ENCODE results near the gene IL24.
A peak's percentile ranks its signal among the peaks of the same experiment; 100 is the strongest.

The IL24 gene

DNA sequence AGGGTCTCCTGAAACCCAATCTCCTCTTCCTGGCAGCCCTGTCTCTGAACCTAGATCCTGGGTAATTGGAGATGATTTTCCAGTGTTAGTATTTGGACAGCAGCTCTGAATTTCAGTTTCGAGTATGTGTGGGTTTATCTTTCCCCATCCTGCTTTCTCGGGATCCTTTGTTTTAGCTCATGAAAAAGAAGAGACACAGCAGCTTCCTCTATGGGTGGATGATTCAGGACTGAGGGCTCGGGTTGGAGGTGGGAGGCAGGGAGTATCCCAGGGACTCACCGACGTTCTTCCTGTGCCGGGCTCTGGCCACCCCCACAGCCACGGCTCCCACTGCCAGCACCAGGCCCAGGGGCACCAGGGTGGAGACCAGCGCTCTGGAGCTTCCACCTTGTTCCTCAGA lies 34.9 kb downstream of the IL24 start:
- H3K27ac ChIP-seq: no peak overlapping the region
- no peaks in the 10 kb centered on the region for H3K9me3 ChIP-seq (ENCODE audit: severe bottlenecking)
- TF ChIP-seq, protein P1, sequence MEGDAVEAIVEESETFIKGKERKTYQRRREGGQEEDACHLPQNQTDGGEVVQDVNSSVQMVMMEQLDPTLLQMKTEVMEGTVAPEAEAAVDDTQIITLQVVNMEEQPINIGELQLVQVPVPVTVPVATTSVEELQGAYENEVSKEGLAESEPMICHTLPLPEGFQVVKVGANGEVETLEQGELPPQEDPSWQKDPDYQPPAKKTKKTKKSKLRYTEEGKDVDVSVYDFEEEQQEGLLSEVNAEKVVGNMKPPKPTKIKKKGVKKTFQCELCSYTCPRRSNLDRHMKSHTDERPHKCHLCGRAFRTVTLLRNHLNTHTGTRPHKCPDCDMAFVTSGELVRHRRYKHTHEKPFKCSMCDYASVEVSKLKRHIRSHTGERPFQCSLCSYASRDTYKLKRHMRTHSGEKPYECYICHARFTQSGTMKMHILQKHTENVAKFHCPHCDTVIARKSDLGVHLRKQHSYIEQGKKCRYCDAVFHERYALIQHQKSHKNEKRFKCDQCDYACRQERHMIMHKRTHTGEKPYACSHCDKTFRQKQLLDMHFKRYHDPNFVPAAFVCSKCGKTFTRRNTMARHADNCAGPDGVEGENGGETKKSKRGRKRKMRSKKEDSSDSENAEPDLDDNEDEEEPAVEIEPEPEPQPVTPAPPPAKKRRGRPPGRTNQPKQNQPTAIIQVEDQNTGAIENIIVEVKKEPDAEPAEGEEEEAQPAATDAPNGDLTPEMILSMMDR (IDR thresholded peaks at IDR 0.05; ENCODE audit: low read depth, low read length): no peak

DNA sequence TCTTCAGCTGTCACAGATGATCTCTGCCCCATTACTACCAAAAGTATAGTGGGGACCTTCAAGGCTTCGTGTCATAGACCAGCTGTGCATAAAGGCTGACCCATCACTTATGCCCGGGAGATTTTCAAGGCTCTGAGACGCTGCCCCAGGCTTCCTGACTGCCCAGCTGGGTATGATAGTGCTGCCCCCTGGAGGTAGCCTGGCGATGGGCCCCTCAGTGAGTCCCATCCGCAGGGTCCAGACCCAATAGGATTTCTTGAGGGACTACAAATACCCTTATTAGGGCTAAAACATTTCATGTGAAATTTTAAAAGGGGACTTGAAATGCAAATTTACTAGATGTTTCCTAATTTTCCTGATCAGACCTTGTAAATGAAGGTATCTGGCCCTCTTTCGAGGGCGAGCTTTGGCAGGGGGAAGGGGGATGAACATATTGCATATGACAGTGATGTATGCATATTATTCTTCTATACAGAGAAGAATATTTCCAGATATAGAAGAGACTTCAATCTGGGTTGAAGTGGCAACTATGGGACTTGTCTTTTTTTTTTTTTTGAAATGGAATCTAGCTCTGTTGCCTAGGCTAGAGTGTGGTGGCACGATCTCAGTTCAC lies 36.2 kb downstream of the IL24 start:
- H3K27ac ChIP-seq: no peak overlapping the region
- no peak overlapping the region for H3K4me3 ChIP-seq (ENCODE audit: low read depth, low read length)
- TF ChIP-seq, protein P1 (IDR thresholded peaks at IDR 0.05; ENCODE audit: low read depth, low read length): peak; percentile 91
- H3K36me3 ChIP-seq: no peaks in the 10 kb centered on the region
- H3K27me3 ChIP-seq (ENCODE audit: insufficient read depth, low read depth, severe bottlenecking): peaks cover 100% of the 10 kb centered on the region
- DNase-seq: peak; percentile 82
- H3K9me3 ChIP-seq (ENCODE audit: severe bottlenecking): peaks cover 5% of the 10 kb centered on the region

More for the DNA sequence above, 34.9 kb downstream of the IL24 start:
- no peak for DNase-seq
- H3K4me3 ChIP-seq (ENCODE audit: low read depth, low read length): no peak overlapping the region
- H3K27me3 ChIP-seq (ENCODE audit: insufficient read depth, low read depth, severe bottlenecking): peaks cover 100% of the 10 kb centered on the region
- H3K36me3 ChIP-seq: no peaks in the 10 kb centered on the region

DNA sequence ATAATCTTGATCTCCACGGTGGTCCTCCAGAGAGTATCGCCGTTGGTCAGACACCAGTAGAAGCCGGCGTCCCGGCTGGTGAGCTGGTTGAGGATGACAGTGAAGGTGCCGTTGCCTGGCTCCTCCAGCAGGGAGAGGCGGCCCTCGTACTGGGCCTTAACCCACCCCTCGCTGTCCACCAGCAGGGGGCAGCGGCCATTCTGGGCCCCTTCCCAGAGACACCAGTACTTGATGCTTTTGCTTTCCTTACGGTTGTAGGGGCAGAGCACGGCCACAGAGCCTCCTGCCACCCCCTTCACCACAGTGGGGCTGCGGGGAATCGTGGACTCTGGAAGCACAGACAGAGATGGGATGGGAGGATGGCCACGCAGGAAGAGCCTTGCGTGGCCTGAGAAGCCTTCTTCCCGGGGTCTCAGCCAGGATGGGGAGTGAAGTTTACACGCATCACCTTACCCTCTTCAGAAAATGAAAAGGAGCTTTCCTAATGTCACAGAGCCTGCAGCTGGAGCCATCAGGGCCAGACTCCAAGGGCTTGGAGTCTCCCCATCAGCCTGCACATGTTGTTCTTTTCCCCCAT lies 38.3 kb downstream of the IL24 start:
- Histone ChIP-seq H3K4me3 (ENCODE audit: low read depth, low read length) (no peak overlapping the region), H3K36me3 (no peaks in the 10 kb centered on the region), H3K27me3 (ENCODE audit: insufficient read depth, low read depth, severe bottlenecking) (peaks cover 100% of the 10 kb centered on the region), H3K27ac (no peak overlapping the region), H3K9me3 (ENCODE audit: severe bottlenecking) (peaks cover 11% of the 10 kb centered on the region)
- TF ChIP-seq, protein P1 (IDR thresholded peaks at IDR 0.05; ENCODE audit: low read depth, low read length): peak; percentile 97
- peak; percentile 83 for DNase-seq

DNA sequence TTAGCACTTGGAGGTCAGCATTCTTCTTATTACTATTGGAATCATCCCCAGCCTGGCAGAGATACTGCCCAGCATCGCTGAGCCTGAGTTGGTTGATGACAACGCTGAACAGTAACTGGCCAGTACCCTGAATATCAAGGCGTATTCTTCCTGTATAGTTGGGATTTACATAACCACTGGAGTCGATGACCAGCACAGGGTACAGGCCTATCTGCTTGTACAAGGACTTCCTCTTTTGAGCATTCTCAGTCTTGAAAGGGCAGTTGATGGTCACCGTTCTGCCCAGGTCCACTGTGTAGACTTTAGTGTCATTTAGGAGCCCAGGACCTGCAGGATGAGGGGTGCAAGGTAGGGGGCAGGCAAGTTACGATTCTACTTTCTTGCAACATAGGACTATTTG lies 40.2 kb downstream of the IL24 start:
- DNase-seq: no peak
- Histone ChIP-seq H3K27ac (no peak overlapping the region), H3K27me3 (ENCODE audit: insufficient read depth, low read depth, severe bottlenecking) (peaks cover 100% of the 10 kb centered on the region), H3K4me3 (ENCODE audit: low read depth, low read length) (no peak overlapping the region), H3K9me3 (ENCODE audit: severe bottlenecking) (peaks cover 13% of the 10 kb centered on the region), H3K36me3 (no peaks in the 10 kb centered on the region)
- TF ChIP-seq, protein P1 (IDR thresholded peaks at IDR 0.05; ENCODE audit: low read depth, low read length): 0 out of 2 replicates have a peak, but pooled peaks have one; percentile 12

DNA sequence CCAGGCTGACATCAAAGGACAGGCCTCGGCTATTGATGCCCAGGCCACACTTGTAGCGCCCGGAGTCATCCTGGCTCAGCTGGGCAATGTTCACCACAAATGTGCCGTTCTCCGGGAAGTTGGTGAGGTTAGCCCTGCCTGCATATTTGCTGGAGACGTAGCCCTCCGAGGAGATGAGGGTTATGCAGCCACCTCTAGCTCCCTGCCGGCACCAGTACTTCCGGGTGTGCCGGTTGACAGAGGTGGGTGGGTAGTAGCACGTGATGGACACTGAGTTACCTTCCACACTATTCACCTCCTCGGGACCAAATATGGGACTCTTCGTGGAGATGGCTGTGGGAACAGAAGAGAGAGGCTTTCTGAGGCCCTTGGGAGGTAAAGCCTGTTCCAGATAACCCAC lies 41.9 kb downstream of the IL24 start:
- no peak overlapping the region for H3K27ac ChIP-seq
- H3K36me3 ChIP-seq: no peaks in the 10 kb centered on the region
- no peak for DNase-seq
- peaks cover 13% of the 10 kb centered on the region for H3K9me3 ChIP-seq (ENCODE audit: severe bottlenecking)
- H3K4me3 ChIP-seq (ENCODE audit: low read depth, low read length): no peak overlapping the region
- TF ChIP-seq, protein P1 (IDR thresholded peaks at IDR 0.05; ENCODE audit: low read depth, low read length): no peak
- H3K27me3 ChIP-seq (ENCODE audit: insufficient read depth, low read depth, severe bottlenecking): peaks cover 100% of the 10 kb centered on the region
